ENCODE data around the gene GARNL3.

GARNL3 gene

GRCh38 chr9:127370147-127370579 is 105.6 kb downstream of the GARNL3 start:
- no peak for DNase-seq
- intact Hi-C loops (cut with DNase I) = loop anchor here (1.0 kb wide), 1 partner anchor 19 kb away; no protein-coding TSS in a partner anchor

- peak in 1 of 10 donors; percentile 81 for DNase-seq
- intact Hi-C loops (cut with DNase I) = loop anchor here (1.0 kb wide), 1 partner anchor 20 kb away; no protein-coding TSS in a partner anchor
Observed at GRCh38 chr9:127370672-127371648, 106.4 kb downstream of the GARNL3 start.

- intact Hi-C loops (cut with DNase I) = no loop called here
Observed at GRCh38 chr9:127380479-127380878, 115.9 kb downstream of the GARNL3 start.

GRCh38 chr9:127382541-127382940 is 118.0 kb downstream of the GARNL3 start:
- DNase-seq = no peak
- intact Hi-C loops (cut with DNase I) = no loop called here

More at GRCh38 chr9:127380479-127380878, 115.9 kb downstream of the GARNL3 start:
- DNase-seq = no peak

- DNase-seq = no peak
- intact Hi-C loops (cut with DNase I) = no loop called here
Observed at GRCh38 chr9:127384016-127384730, 119.6 kb downstream of the GARNL3 start.

- intact Hi-C loops (cut with DNase I) = no loop called here
Observed at GRCh38 chr9:127384901-127385300, 120.3 kb downstream of the GARNL3 start.

GRCh38 chr9:127386249-127386648 is 121.7 kb downstream of the GARNL3 start:
- intact Hi-C loops (cut with DNase I) = no loop called here
- no peak for DNase-seq

More at GRCh38 chr9:127384901-127385300, 120.3 kb downstream of the GARNL3 start:
- DNase-seq = no peak

GRCh38 chr9:127386981-127387380 is 122.4 kb downstream of the GARNL3 start:
- intact Hi-C loops (cut with DNase I) = no loop called here

GRCh38 chr9:127388037-127388855 is 123.7 kb downstream of the GARNL3 start:
- intact Hi-C loops (cut with DNase I) = no loop called here
- peak in 1 of 10 donors; percentile 31 for DNase-seq

More at GRCh38 chr9:127386981-127387380, 122.4 kb downstream of the GARNL3 start:
- DNase-seq = no peak

GRCh38 chr9:127388856-127389238 is 124.3 kb downstream of the GARNL3 start:
- no peak for DNase-seq
- intact Hi-C loops (cut with DNase I) = no loop called here

GRCh38 chr9:127389381-127390247 is 125.0 kb downstream of the GARNL3 start:
- DNase-seq = no peak
- intact Hi-C loops (cut with DNase I) = no loop called here

- intact Hi-C loops (cut with DNase I) = no loop called here
- DNase-seq = no peak
Observed at GRCh38 chr9:127390248-127390545, 125.6 kb downstream of the GARNL3 start.

- DNase-seq = peak in 1 of 10 donors; percentile 24
- intact Hi-C loops (cut with DNase I) = no loop called here
Observed at GRCh38 chr9:127390563-127390962, 126.0 kb downstream of the GARNL3 start.

GRCh38 chr9:127392166-127392565 is 127.6 kb downstream of the GARNL3 start:
- intact Hi-C loops (cut with DNase I) = no loop called here
- no peak for DNase-seq

GRCh38 chr9:127392976-127393375 is 128.4 kb downstream of the GARNL3 start:
- intact Hi-C loops (cut with DNase I) = no loop called here
- peak in 1 of 10 donors; percentile 33 for DNase-seq

GRCh38 chr9:127393645-127394044 is 129.1 kb downstream of the GARNL3 start:
- intact Hi-C loops (cut with DNase I) = no loop called here
- DNase-seq = no peak

GRCh38 chr9:127395497-127396252 is 131.1 kb downstream of the GARNL3 start:
- intact Hi-C loops (cut with DNase I) = loop anchor here (5.0 kb wide), 1 partner anchor 173 kb away; no protein-coding TSS in a partner anchor
- DNase-seq = no peak

- intact Hi-C loops (cut with DNase I) = loop anchor here (5.0 kb wide), 1 partner anchor 174 kb away; no protein-coding TSS in a partner anchor
- DNase-seq = no peak
Observed at GRCh38 chr9:127396253-127396807, 131.8 kb downstream of the GARNL3 start.

All from posterior cingulate gyrus (tissue), 11 donors.